T-helper 2 cell treated with Interferon-gamma antibody and Interleukin-4, amounts not matched to agents 100 ng/mL and 5 ng/mL, for 36 hours (primary cell): ENCODE results near the gene NRP2. TPM values are rescaled to one million over a fixed set of nuclear protein-coding genes. Genes with fewer than 3 reads are reported as not detected.

Experiments used
- intact Hi-C: fragments of 100-400 bp; cut with micrococcal nuclease; formaldehyde crosslinking; loops from one replicate; pipeline ENCODE4 v1.15.1; 2023
- total RNA-seq: library from RNA; stranded (reverse); gene quantifications from 2 replicates; pipeline ENCODE4 v1.2.3, GENCODE V29; 2022

The NRP2 gene
- total RNA-seq, 1 donor from 2014 or later, result 47.0 TPM

DNA sequence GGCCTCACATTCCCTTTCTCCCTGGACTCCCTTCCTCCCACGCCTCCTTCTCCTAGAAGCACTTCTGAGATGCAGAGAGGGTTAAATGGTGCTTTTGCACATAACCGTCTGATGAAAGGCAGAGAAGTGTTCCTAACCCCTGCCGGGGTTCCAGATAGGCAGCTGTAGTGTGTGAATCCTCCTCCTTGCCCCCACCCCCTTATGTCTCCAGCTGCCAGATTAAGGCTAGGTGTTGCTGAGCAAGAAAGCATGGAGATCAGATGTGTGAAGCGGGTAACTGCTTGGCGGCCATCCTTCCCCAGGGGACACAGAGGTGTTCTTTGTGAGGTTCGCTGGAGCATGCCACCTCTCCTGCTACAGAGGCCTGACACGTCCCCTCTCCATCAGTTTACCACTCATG lies 88.3 kb downstream of the NRP2 start:
- intact Hi-C loops, result loop anchor here (10.0 kb wide), 1 partner anchor 1514 kb away; no protein-coding TSS in a partner anchor

DNA sequence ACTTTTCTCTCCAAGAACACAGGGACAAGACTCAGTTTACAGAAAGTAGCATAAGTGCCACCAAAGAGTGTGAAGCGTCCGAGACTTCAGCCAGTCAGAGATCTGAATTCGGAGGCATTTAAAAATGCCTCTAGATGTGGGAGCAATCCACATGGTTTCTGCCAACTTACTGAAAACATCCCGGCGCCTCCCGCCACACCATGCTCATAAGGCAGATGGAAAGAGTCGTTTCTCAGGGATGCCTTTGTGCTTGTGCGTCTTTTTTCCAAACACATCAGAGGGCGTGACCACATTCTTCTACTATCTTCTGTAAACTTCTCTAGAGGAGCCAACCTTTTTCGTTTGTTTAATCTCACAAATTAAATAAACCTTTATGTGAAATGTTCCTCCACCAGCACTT lies 88.7 kb downstream of the NRP2 start:
- intact Hi-C loops, result loop anchor here (10.0 kb wide), 1 partner anchor 1514 kb away; no protein-coding TSS in a partner anchor

DNA sequence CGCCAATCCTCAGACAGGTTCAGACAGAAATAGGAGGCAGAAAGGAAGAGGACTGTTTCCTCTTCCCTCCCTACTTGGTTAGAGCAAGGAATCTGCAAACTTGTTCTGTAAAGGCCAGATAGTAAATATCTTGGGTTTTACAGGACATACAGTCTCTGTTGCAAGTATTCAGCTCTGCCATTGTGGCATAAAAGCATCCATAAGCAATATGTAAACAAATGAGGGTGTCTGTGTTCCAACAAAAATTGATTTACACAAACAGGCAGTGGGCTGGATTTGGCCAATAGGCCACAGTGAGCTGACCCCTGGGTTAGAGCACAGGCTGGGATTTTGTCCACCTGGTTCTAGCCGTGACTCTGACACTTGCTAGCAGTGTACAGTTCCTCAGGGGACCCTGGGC lies 89.4 kb downstream of the NRP2 start:
- intact Hi-C loops, result loop anchor here (10.0 kb wide), 1 partner anchor 1513 kb away; no protein-coding TSS in a partner anchor

DNA sequence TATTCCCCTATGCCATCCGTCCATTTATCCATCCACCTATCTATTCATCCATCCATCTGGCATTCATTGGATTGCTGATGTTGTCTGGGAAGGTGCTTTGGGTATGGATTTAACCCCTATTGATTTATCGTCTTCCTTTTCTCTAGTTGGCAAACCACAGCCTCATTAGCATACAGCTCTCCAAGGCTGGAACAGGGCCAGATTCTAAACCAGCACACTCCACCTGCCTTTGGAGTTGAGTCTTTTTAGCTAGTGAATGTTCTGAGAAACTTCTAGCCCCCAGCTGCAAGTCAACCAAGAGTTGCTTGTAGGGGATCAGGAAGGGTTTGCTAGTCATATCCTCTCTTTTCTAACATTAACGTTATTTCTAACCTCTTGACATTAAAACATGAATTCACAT lies 90.7 kb downstream of the NRP2 start:
- intact Hi-C loops, result loop anchor here (10.0 kb wide), 1 partner anchor 1512 kb away; no protein-coding TSS in a partner anchor

DNA sequence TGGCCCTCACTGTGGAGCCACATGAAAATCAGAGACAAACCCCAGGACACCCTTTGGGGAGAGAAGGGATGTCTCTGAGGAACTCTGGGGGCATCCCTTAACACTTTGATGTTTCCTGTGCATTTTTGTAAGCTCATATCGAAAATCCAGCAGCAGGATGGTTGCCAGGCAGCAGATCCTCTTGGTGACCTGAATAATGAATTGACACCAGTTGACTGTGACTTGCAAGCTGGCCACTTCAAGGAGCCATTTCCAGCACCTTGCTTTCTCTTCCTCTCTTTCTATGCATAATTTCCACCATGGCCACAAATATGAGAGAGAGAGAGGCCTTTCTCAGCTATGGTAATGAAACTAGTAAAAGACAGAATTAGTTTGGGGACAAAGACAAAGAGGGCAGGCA lies 91.7 kb downstream of the NRP2 start:
- intact Hi-C loops, result loop anchor here (10.0 kb wide), 1 partner anchor 1511 kb away; no protein-coding TSS in a partner anchor

DNA sequence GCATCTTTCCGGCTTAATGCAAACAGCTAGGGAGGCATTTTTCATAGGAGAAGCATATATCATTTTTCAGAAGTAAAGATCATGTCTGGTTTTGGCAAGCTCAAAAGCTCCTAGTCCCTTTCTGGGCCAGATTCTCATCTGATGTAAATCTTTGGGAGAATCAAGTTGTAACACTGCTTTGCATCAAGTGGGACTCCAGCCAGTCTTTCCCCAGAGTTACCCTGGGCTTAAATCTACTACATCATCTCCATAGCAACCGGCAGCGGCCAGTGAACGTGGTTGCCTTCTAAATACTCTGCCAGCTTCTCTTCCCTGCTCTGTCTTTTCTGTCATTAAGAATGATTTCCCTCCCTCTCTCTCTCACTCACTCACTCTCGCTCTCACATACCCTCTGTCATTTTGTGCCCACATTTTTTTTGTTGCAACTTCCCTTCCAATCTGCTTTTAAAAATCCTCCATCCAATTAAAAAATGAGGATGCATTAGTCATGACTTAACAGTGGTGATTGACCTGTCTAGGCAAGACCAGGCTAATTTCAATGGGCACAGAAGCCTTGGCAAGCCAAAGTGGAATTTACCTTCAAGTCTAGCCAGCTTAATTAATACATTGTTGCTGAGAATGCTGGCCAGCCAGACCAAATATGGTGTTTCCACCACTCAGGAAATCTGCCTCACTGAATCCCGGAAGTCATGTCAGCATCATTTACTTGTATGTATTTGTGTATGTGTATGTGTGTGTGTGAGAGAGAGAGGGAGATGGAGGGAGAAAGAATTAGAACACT lies 93.0 kb downstream of the NRP2 start:
- intact Hi-C loops, result loop anchor here (10.0 kb wide), 1 partner anchor 1510 kb away; no protein-coding TSS in a partner anchor

DNA sequence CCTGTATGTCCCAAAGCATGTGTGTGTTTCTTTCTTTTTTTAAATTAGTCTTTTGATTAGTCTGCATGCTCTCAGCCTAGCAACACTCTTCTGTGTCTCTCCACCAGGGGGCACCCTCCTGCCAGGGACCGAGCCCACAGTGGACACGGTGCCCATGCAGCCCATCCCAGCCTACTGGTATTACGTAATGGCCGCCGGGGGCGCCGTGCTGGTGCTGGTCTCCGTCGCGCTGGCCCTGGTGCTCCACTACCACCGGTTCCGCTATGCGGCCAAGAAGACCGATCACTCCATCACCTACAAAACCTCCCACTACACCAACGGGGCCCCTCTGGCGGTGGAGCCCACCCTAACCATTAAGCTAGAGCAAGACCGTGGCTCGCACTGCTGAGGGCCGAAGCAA lies 93.8 kb downstream of the NRP2 start:
- intact Hi-C loops, result loop anchor here (1.0 to 10.0 kb wide), 2 partner anchors 109 to 1509 kb away; no protein-coding TSS in a partner anchor

DNA sequence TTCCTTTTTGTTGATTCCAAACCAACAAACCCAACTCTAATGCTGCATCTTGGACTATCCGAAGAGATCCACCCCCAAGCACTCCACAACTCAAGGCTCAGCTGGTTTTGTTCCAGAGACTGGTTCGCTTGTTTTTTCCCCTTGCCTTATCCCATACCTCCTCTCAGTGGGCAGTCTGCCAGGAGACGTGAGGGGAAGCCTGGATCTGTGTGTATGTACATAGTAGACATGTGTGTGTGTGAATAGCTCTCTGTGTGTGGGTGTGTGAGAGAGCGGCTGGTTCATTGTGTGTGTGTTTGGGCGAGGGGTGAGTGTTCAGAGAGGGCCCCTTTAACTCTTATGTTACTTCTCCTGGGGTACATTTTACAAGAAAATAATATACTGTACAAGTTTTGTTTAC lies 94.4 kb downstream of the NRP2 start:
- intact Hi-C loops, result loop anchor here (1.0 to 10.0 kb wide), 2 partner anchors 109 to 1508 kb away; no protein-coding TSS in a partner anchor

DNA sequence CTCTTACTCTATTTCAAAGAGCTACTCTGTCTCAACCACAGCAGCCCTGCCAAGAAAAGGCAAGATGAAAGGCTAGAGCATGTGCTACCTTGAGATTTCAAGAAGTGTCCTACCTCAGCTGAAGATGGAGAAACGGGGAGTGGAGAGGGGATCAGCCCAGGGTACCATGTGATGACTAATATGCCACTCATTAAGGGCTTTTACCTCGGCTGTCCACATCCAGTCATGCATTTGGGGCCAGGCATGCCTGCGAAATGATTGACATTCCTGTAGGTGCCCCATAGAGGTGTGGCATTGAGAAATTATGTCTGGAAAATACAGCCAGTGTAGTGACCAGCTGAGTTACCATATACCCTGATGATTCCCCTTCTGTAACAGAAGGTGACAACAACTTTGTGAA lies 96.1 kb downstream of the NRP2 start:
- intact Hi-C loops, result loop anchor here (10.0 kb wide), 1 partner anchor 1506 kb away; no protein-coding TSS in a partner anchor

DNA sequence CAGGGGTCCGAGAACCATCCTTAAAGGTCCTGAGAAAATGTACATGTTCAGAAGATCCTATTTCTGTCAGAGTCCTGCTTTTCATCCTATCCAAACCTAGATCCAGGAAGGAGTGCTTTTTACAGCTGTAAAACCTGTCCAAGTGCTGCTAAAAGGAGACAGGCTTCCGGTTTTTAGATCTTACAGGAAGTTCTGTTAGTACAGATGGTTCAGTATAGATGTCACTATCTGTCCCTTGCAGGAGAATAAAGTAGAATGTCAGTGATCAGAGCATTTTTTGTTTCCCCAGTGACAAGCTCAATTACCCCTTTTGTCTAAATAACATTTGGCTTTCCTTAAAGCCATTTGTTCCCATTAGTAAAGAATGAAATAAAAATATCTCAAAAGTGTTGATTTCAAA lies 98.3 kb downstream of the NRP2 start:
- intact Hi-C loops, result no loop called here

DNA sequence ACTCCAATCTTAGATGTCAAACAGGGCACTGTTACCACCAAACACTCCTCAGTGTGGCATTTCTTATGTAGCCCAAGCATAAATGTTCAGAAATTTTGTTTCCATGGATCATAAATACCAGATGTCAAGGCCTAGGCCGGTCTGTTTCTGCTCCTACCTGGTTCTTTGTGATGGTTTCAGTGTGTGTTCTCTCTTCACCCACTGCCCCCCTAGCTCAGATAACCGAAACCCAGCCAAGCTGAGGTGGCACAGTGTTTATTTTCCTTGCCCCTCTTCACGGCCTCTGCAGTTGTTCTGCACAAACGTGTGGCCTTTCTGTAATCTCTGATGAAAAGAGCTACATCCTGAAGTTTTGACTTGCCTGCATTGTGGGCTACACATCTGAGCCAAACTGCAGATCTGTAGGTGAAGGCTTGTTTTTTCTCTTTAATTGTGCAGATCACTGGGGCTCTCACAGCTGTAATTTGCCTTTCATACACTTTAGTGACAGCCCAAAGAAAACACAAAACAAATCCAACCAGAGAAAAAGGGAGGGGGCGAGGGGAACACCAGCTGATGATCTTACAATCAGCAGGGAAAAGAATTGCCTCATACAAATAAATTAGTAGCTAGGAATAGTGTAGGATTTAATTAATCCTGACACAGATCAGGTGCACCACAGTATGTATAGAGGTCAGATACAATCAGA lies 99.1 kb downstream of the NRP2 start:
- intact Hi-C loops, result no loop called here

DNA sequence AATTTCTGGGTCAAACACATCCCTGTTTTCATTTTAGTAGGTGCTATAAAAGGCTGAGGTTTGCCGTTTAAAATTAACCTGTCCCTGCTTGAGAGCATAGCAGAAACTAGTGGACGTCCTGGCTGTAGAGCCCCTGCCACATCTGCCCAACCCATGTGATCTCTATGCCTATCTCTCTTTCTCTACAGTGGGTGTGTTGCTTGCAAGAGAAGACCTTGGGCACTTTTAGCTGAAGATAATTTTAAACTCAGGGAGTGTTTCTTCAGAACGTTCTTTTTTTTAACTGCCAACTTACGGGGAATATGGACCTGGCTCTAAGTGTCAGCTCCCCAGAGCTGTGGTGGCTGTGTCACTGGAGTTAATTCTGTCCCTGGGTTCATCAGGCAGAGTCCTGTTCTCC lies 100.6 kb downstream of the NRP2 start:
- intact Hi-C loops, result no loop called here

DNA sequence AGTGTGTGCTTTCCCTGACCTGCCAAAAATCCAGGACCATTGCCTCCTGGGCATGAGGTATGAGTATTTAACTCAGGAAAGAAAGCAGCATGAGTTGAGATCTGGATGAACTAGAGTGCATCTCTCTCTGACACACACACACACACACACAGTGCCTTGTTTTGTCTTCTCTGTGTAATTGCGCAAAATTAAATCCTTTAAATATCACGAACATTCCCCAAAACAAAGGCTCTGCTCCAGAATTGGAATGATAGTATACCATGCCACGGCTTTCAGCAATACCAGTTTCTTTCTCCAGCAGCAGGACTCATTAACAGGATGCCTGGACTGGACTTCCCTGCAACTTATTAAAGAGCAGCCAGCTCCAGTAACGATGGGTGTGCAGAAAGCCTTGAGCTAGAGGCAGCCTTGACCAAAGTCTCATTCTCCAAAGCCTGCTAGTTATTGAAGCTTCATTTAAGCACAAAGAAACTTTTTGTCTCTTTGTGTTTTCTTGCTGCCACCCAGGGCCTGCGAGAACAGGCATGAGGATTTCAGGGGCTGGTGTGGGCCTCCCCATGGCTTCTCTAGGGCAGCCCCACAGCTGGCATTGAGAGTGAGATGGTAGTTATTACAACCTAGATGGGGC lies 101.7 kb downstream of the NRP2 start:
- intact Hi-C loops, result no loop called here

DNA sequence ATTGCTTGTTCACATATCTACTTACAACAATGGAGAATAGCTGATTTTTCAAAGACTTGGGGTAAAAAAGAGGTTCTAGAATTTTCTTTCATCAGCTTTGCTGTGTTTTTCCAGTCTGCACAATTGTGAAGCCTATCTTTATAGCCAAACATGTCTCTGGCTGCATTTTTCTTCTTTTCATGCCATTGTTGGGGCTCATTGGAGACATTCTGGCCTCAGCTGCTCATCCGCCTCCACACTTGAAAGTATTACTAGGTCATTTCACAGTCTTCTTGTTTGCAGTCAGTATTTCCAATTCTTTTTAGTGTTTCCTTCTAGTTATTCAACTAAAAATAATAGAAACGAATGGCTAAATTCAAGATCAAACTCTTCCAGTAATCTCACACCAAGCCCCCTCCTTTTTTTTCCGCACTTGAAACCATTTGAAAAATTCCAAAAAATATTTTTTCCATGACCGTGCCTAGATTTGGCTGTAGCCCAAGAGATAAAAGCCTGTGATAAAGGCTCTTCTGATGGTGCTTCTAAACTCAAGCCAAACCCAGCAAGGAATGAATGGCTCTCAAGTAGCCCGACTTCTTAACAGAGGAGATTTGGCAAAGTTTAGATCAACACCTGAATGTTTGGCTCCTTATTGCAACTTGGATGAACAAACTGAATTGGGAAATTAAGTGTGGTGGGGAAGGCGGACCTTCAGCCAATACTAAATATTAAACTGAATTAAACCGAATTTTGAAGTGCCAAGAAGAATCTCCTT lies 103.4 kb downstream of the NRP2 start:
- intact Hi-C loops, result no loop called here

DNA sequence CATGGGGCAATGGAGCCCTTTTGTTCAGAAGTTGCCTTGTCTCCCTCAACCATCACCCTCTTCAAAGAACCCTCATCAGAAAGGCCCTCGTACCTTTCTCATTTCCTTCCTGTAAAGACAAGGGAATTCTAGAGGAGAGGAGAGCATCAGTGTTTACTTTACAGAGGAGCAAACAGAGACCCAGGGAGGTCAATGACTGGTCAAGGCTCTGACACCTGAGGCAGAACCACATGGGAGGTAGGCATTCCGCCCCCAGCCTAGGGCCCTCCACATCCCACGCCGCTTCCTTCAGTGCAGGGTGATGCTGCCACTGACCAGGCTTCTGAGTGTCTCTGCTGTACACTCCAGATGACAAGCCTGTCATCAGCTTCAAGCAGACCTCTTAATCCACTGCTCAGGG lies 104.7 kb downstream of the NRP2 start:
- intact Hi-C loops, result no loop called here

DNA sequence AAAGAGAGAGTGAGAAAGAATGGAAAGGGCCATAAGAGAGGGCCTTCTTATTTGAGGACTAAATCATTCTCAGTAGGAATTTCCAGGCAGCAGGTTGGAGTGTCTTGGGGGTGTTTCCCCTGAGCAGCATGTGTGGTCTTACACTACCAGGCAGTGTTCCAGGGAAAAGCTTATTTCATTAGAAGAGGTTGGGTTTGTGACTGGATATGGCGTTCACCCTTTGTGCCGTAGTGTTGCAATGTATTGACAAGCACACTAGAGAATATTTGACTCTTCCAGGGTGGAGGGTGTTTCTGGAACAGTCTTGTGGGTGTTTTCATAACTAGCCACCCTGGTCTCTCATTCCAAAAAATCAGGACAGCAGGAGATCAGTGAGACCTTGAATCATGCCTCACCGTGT lies 105.5 kb downstream of the NRP2 start:
- intact Hi-C loops, result no loop called here

DNA sequence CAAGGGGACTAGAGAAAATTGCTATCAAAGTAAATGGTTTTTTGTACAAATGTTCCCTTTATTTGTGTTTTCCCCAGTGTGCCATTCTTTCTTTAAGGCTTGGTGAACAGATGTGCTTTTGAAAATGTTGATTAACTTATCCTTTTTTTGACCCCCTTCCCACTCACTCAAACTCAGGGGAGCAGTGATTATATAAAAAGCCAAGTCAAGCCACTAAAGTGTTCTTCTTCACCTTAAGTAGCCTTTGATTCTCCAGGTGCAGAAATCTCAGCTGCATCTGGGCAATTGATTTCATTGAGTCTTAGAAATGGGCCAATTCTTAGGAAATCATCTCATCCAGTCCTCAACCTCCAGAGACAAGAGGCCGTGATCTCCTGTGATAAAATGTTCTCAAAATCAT lies 107.6 kb downstream of the NRP2 start:
- intact Hi-C loops, result no loop called here

DNA sequence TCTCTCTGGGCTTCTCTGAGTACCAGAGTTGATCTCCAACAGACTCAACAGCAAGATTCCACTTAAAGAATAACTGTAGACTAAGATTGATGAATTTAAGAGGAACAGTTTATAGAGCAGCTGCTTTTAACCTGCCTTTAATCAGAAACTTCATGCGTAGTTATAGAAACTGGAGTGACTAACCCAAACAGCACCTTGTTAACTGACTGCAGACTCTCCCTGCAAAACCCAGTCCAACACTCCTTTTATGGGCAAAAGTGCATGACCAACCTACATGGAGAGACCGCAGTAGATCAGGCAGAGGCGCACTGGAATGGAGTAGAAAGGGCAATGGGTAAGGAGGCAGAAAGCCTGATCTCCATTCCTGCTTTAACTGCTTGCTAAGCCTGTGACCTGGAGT lies 110.6 kb downstream of the NRP2 start:
- intact Hi-C loops, result no loop called here

DNA sequence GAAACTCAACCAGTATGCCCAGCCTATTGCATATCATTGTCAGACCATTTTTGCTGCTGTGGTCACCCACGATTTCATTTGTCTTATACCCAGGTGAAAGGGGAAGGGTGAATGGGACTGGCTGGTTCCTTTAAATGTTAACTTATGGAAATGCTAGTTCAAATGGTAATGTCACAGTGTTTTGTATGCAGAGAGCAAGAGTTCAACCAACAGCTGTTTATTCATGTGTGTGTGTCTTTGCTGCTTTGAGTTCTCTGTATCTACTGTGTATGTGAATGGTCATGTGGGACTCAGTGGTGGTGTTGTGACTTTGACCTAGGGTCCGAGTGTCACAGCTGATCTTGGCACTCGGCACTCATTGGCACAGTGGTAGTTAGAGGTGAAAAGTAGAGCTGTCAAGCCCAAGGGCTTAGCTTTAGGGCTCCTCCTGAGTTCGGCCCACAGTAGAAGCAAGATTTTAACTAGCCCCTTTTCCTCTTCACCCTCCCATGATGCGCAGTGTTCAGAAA lies 114.6 kb downstream of the NRP2 start:
- intact Hi-C loops, result no loop called here

DNA sequence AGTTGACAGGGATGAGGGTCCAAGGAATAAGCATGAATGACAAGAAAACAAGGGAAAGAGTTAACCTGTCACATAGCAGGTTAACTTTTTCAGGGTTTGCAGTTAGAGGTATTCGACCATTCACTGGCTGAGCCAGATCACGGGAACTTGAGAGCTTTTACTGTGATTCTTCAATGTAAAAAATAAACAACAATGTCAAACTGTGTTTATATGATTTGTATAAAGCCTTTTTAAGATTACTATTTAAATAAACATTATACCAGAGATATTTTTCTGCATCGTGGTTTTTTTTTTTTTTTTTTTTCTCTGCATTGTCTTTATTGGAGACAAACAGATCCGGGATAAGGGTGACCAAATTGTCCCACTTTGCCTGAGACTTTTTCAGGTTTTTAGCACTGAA lies 115.6 kb downstream of the NRP2 start:
- intact Hi-C loops, result no loop called here

DNA sequence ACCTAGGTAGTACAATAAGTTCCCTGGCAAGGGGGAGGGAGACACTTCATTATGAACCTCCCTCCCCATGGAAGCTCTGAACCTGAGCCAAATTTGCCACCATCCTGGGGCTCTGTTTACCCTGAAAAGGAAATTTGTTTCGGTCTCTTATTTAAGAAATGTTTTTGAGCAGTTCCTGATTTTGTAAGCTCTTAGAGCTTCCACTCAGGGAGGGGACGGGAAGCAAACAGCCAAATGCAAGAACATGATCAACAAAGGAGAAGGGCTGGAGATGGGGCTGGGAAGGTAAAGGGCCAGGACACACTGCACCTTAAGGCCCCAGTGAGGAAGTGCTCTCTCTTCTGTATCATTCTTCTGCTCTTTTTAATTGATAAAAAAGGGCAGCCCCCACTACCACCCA lies 117.9 kb downstream of the NRP2 start:
- intact Hi-C loops, result no loop called here
